Thyroid gland (tissue), 4 donors: ENCODE results near the gene TSNAX. TPM values are rescaled to one million over a fixed set of nuclear protein-coding genes. Genes with fewer than 3 reads are reported as not detected.

Source experiments
- DNase-seq, 2 donors: peaks; one replicate each; pipeline ENCODE4 v3.0.0-alpha.2; 2019
- H3K27ac ChIP-seq, 3 donors: fragments of 200-600 bp; sonication (generic); 1 replicate in 2 of 3; 2 replicates in 1 of 3; pipeline ENCODE4 v1.5.1; 2016 to 2019; ENCODE audit warnings: mild to moderate bottlenecking in 1 of 3, moderate library complexity in 1 of 3
- H3K27me3 ChIP-seq: fragments of 200-600 bp; sonication (generic); one replicate; pipeline ENCODE4 v1.5.1; 2019
- H3K36me3 ChIP-seq, 2 donors: fragments of 200-600 bp; sonication (generic); one replicate each; pipeline ENCODE4 v1.5.1; 2016 to 2019
- H3K4me1 ChIP-seq, 2 donors: fragments of 200-600 bp; sonication (generic); one replicate each; pipeline ENCODE4 v1.5.1; 2017 to 2019
- H3K4me3 ChIP-seq, 3 donors: fragments of 200-600 bp; sonication (generic); replicated peaks in 1 of 3; 1 replicate in 2 of 3; 2 replicates in 1 of 3; pipeline ENCODE4 v1.5.1; 2016; ENCODE audit warnings: mild to moderate bottlenecking in 1 of 3
- H3K9me3 ChIP-seq: fragments of 200-600 bp; sonication (generic); one replicate; pipeline ENCODE4 v1.5.1; 2017
- POLR2A ChIP-seq, 2 donors: fragments of 450-650 bp; IDR thresholded peaks; one replicate each; pipeline ENCODE4 v1.6.1; 2017; ENCODE audit warnings: antibody characterized with exemption in 2 of 2, mild to moderate bottlenecking in 2 of 2, moderate library complexity in 1 of 2
- WGBS, 2 donors: methylation state at CpG; one replicate each; pipeline ENCODE4 v1.1.5; 2017; 5-methylcytosine and 5-hydroxymethylcytosine counted together
- intact Hi-C: fragments of 100-400 bp; cut with DNase I; formaldehyde crosslinking; loops from one replicate; pipeline ENCODE4 v1.15.1; 2023
- total RNA-seq, 4 donors: library from RNA; depleted of rRNA; stranded (reverse); fragments of >200 nt; gene quantifications; one replicate each; pipeline ENCODE4 v1.2.3, GENCODE V29; 2016
- TF ChIP-seq, protein P1 (sequence below), 6 experiments: fragments of 200-600 bp in 3 of 6; fragments of 450-650 bp in 3 of 6; sonication (generic) in 3 of 6; IDR thresholded peaks; one replicate each; pipeline ENCODE4 v1.5.1; 2016 to 2019; ENCODE audit warnings: antibody characterized with exemption in 6 of 6, mild to moderate bottlenecking in 2 of 6, inconsistent platforms in 1 of 6, moderate library complexity in 1 of 6

Gene TSNAX
- total RNA-seq, 4 donors from 2014 or later: 32.0 to 43.7 (median 36.5) TPM

DNA sequence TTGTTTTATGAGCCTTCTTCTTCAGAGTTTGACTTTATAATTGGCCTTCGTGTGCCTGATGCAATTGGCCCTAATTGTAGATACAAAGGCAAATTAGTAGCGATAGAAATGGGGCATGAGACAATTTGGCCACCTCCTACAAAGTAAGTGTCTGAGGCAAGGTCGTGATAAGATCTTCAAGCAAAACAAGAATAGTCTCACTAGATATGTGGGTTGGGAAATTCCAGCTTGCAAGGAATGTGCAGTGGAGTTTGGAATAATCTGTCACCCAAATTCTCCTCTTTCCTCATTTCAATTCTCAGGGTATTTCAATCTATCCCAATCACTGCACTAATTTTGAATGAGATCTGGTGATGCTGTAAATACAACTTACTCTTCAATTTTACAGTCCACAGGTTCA lies 11.4 kb upstream of the TSNAX start:
- Histone ChIP-seq H3K4me1 (no peaks in the 10 kb centered on the region), H3K9me3 (no peaks in the 10 kb centered on the region), H3K36me3 (no peaks in the 10 kb centered on the region), H3K4me3 (no peak overlapping the region), H3K27ac (no peak overlapping the region), H3K27me3 (no peaks in the 10 kb centered on the region)
- TF ChIP-seq, protein P1, sequence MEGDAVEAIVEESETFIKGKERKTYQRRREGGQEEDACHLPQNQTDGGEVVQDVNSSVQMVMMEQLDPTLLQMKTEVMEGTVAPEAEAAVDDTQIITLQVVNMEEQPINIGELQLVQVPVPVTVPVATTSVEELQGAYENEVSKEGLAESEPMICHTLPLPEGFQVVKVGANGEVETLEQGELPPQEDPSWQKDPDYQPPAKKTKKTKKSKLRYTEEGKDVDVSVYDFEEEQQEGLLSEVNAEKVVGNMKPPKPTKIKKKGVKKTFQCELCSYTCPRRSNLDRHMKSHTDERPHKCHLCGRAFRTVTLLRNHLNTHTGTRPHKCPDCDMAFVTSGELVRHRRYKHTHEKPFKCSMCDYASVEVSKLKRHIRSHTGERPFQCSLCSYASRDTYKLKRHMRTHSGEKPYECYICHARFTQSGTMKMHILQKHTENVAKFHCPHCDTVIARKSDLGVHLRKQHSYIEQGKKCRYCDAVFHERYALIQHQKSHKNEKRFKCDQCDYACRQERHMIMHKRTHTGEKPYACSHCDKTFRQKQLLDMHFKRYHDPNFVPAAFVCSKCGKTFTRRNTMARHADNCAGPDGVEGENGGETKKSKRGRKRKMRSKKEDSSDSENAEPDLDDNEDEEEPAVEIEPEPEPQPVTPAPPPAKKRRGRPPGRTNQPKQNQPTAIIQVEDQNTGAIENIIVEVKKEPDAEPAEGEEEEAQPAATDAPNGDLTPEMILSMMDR (IDR thresholded peaks at IDR 0.05): no peak
- no peak for TF ChIP-seq POLR2A (IDR thresholded peaks at IDR 0.05)
- DNase-seq: no peak
- intact Hi-C loops: no loop called here
- WGBS, 2 donors: 60 to 65% methylated on average over 3 of the region's 3 CpGs

DNA sequence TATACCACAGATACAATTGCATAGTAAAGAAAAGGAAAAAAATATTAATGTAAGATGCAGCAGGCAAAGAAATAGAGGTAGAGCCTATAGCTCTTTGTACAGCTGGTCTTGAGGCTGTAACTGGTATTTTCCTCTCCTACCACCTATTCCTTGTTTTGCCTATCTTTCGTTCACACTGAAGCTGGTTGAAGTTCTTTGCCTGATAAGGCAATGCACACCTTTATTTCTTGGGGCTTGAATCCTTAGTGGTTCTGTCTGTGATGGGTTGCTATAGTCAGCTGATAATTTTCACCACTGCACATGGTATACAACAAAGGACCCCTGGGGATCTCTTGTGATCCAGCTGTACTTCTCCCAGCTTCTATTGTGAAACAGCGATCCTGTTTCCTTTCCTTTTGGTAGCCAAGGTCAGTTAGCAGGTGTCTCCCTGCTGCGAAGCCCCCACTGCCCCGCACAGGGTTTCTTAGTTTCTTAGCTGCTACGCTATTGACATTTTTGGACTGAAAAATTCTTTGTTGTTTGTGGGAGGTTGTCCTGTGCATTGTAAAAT lies 9.9 kb upstream of the TSNAX start:
- H3K9me3 ChIP-seq: no peaks in the 10 kb centered on the region
- intact Hi-C loops: no loop called here
- no peaks in the 10 kb centered on the region for H3K36me3 ChIP-seq
- DNase-seq: no peak
- H3K27ac ChIP-seq: no peak overlapping the region
- no peaks in the 10 kb centered on the region for H3K27me3 ChIP-seq
- H3K4me1 ChIP-seq: no peaks in the 10 kb centered on the region
- TF ChIP-seq, protein P1 (IDR thresholded peaks at IDR 0.05): no peak
- no peak for TF ChIP-seq POLR2A (IDR thresholded peaks at IDR 0.05)
- WGBS, 2 donors: 82 to 84% methylated on average over 5 of the region's 5 CpGs
- H3K4me3 ChIP-seq: no peak overlapping the region

DNA sequence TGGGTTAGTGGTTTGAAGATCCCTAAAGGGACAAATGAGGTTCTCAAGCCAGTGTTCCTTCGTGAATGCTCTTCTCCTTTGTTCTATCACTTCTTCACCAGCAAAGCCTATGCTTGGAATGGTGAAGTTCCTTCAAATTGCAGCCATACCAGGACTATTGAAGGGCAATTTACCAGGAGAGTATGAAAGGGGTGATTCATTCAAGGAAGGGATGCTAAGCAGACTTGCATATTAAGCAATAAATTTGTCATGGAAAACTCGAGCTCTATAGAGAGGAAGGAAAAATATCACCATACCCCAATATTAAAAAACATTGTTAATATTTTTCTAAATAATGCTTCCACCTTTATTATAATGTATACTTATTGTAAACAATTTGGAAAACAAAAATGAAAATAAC lies 9.3 kb upstream of the TSNAX start:
- H3K4me3 ChIP-seq: no peak overlapping the region
- intact Hi-C loops: no loop called here
- H3K27me3 ChIP-seq: no peaks in the 10 kb centered on the region
- TF ChIP-seq, protein P1 (IDR thresholded peaks at IDR 0.05): no peak
- no peak for TF ChIP-seq POLR2A (IDR thresholded peaks at IDR 0.05)
- no peaks in the 10 kb centered on the region for H3K4me1 ChIP-seq
- no peak overlapping the region for H3K27ac ChIP-seq
- WGBS, 2 donors: 74 to 81% methylated on average over 2 of the region's 2 CpGs
- no peaks in the 10 kb centered on the region for H3K36me3 ChIP-seq
- no peak for DNase-seq
- H3K9me3 ChIP-seq: no peaks in the 10 kb centered on the region

DNA sequence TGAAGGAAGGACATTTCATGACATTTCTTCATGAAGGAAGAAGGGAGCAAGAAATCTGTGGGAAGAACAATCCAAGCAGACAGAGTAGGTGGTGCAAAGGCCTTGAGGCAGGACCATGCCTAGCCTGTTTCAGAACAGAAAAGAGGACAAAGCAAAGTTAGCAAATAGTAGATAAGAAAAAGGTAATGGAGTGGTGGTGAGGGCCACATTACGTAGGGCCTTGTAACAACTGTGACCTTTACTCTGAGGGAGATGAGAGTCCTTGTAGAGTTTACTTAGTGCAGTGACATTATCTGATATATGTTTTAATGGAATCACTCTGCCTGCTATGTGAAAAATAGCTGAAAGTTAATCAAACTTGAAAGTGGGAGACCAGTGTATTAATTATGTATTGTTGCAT lies 6.4 kb upstream of the TSNAX start:
- H3K9me3 ChIP-seq: no peaks in the 10 kb centered on the region
- no peak for TF ChIP-seq POLR2A (IDR thresholded peaks at IDR 0.05)
- TF ChIP-seq, protein P1 (IDR thresholded peaks at IDR 0.05): no peak
- H3K4me3 ChIP-seq: no peak overlapping the region
- H3K27ac ChIP-seq: no peak overlapping the region
- no peaks in the 10 kb centered on the region for H3K27me3 ChIP-seq
- DNase-seq: no peak
- H3K4me1 ChIP-seq: no peaks in the 10 kb centered on the region
- no peaks in the 10 kb centered on the region for H3K36me3 ChIP-seq
- intact Hi-C loops: no loop called here
- WGBS, 2 donors: 96 to 100% methylated on average over 1 of the region's 1 CpG

DNA sequence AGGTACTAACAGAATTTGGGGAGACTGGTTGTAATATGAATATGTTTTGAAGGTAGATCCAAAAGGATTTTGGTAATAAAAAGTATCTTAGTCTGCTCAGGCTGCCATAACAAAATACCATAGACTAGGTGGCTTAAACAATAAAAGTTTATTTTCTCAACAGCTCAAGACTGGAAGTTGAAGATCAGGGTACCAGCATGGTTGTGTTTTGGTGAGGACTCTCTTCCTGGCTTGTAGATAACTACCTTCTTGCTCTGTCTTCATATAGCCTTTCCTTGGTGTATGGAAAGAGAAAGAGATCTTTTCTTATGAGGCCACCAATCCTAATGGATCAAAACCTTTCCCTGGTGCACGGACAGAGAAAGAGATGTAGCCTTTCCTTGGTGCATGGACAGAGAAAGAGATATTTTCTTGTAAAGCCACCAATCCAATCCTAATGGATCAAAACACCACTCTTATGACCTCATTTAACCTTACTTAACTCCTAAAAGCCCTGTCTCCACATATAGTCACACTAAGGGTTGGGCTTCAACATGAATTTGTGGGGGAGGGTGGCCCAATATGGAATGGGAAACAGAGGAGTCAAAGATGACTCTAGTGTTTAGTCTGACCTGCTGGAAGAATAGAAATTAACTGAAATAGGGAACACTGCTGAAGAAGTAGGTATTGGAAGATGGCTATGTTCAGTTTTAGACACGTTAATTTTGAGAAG lies 5.4 kb upstream of the TSNAX start:
- WGBS, 2 donors: 86 to 93% methylated on average over 2 of the region's 2 CpGs
- no peak overlapping the region for H3K4me3 ChIP-seq
- peaks cover 0 to 4% of the 10 kb centered on the region in 2 donors for H3K4me1 ChIP-seq
- H3K27ac ChIP-seq: no peak overlapping the region
- DNase-seq: no peak
- intact Hi-C loops: no loop called here
- no peaks in the 10 kb centered on the region for H3K9me3 ChIP-seq
- TF ChIP-seq, protein P1 (IDR thresholded peaks at IDR 0.05): no peak
- no peak for TF ChIP-seq POLR2A (IDR thresholded peaks at IDR 0.05)
- H3K36me3 ChIP-seq: no peaks in the 10 kb centered on the region
- no peaks in the 10 kb centered on the region for H3K27me3 ChIP-seq
